SH-SY5Y (cell line): ENCODE data around the gene SIK3.

ENCODE experiments used
- GATA2 ChIP-seq: IDR thresholded peaks from 2 replicates; pipeline ENCODE4 v1.6.1; 2011; ENCODE audit warnings: mild to moderate bottlenecking, low read depth, low read length
- GATA3 ChIP-seq: IDR thresholded peaks from 2 replicates; pipeline ENCODE4 v1.6.1; 2011; ENCODE audit warnings: low read depth, mild to moderate bottlenecking, low read length, moderate library complexity

GRCh38 chr11:116875194-116875593 is 223.0 kb downstream of the SIK3 start:
- TF ChIP-seq GATA2 (no peak), GATA3 (no peak)
